Measurements from ENCODE around the gene TNRC6B.
"Not testable (repeated sequence)": the region's sequence is repeated elsewhere in the genome, so short reads cannot be mapped to it uniquely, and the experiment has no call there.

The TNRC6B gene

GRCh38 chr22:40300884-40301672 lies 123.4 kb downstream of the TNRC6B start:
- DNase-seq: peak; percentile 61

- DNase-seq: peak; percentile 34
These were observed 124.4 kb downstream of the TNRC6B start for GRCh38 chr22:40302149-40302548.

GRCh38 chr22:40305625-40306024 lies 127.9 kb downstream of the TNRC6B start:
- no peak for DNase-seq

- DNase-seq: no peak
These were observed 131.4 kb downstream of the TNRC6B start for GRCh38 chr22:40308999-40309573.

- DNase-seq: no peak
These were observed 131.9 kb downstream of the TNRC6B start for GRCh38 chr22:40309631-40310030.

GRCh38 chr22:40310081-40310767 lies 132.5 kb downstream of the TNRC6B start:
- no peak for DNase-seq

- no peak for DNase-seq
These were observed 133.0 kb downstream of the TNRC6B start for GRCh38 chr22:40310768-40311120.

- not testable (repeated sequence) for DNase-seq
These were observed 133.9 kb downstream of the TNRC6B start for GRCh38 chr22:40311646-40312045.

- no peak for DNase-seq
These were observed 134.3 kb downstream of the TNRC6B start for GRCh38 chr22:40312050-40312449.

- no peak for DNase-seq
These were observed 135.3 kb downstream of the TNRC6B start for GRCh38 chr22:40313007-40313406.

GRCh38 chr22:40314041-40314440 lies 136.3 kb downstream of the TNRC6B start:
- no peak for DNase-seq

- no peak for DNase-seq
These were observed 143.0 kb downstream of the TNRC6B start for GRCh38 chr22:40320687-40321086.

- no peak for DNase-seq
These were observed 144.3 kb downstream of the TNRC6B start for GRCh38 chr22:40322021-40322420.

- no peak for DNase-seq
These were observed 145.2 kb downstream of the TNRC6B start for GRCh38 chr22:40322818-40323447.

GRCh38 chr22:40323681-40324171 lies 146.0 kb downstream of the TNRC6B start:
- peak; percentile 46 for DNase-seq

GRCh38 chr22:40324468-40325305 lies 147.0 kb downstream of the TNRC6B start:
- peak; percentile 58 for DNase-seq

- peak; percentile 62 for DNase-seq
These were observed 147.6 kb downstream of the TNRC6B start for GRCh38 chr22:40325315-40325714.

- no peak for DNase-seq
These were observed 149.4 kb downstream of the TNRC6B start for GRCh38 chr22:40326905-40327735.

GRCh38 chr22:40328546-40329456 lies 151.1 kb downstream of the TNRC6B start:
- DNase-seq: no peak

- DNase-seq: no peak
These were observed 151.7 kb downstream of the TNRC6B start for GRCh38 chr22:40329466-40329865.

All from activated CD4-positive, alpha-beta T cell treated with anti-CD3 and anti-CD28 coated beads, Interleukin-2, amount 50 U/mL, for 16 hours (primary cell).